GM19395 (cell line): ENCODE measurements around the gene RIT1.

Source experiments
- ATAC-seq: cut with Tn5 transposase; IDR thresholded peaks from one replicate; pipeline ENCODE4 v1.9.1; 2021; ENCODE audit warnings: mild to moderate bottlenecking, moderate library complexity; ENCODE audit not compliant: unreplicated experiment

Gene RIT1

GRCh38 chr1:155911156-155912055 is at the start of gene RIT1:
TSS of gene RIT1 (minus strand) at chr1:155911349. CDS start at chr1:155910761, 588 bp downstream.
- ATAC-seq = peak; percentile 82

GRCh38 chr1:155960081-155960745 is 49.1 kb upstream of the RIT1 start:
- no peak for ATAC-seq

- no peak for ATAC-seq
Observed at GRCh38 chr1:155957411-155957915, 46.3 kb upstream of the RIT1 start.

- ATAC-seq = no peak
Observed at GRCh38 chr1:155954645-155955044, 43.5 kb upstream of the RIT1 start.

GRCh38 chr1:155952505-155952890 is 41.3 kb upstream of the RIT1 start:
- ATAC-seq = no peak

- no peak for ATAC-seq
Observed at GRCh38 chr1:155951753-155952504, 40.8 kb upstream of the RIT1 start.

GRCh38 chr1:155950829-155951228 is 39.7 kb upstream of the RIT1 start:
- ATAC-seq = no peak

- ATAC-seq = no peak
Observed at GRCh38 chr1:155947741-155948140, 36.6 kb upstream of the RIT1 start.

GRCh38 chr1:155947292-155947691 is 36.1 kb upstream of the RIT1 start:
- ATAC-seq = no peak

- peak; percentile 7 for ATAC-seq
Observed at GRCh38 chr1:155946633-155947219, 35.6 kb upstream of the RIT1 start.

- ATAC-seq = no peak
Observed at GRCh38 chr1:155944444-155944799, 33.3 kb upstream of the RIT1 start.

GRCh38 chr1:155942578-155943141 is 31.5 kb upstream of the RIT1 start:
- ATAC-seq = no peak

GRCh38 chr1:155941845-155942531 is 30.8 kb upstream of the RIT1 start:
- no peak for ATAC-seq

GRCh38 chr1:155940993-155941844 is 30.1 kb upstream of the RIT1 start, which contains the start of gene RXFP4:
TSS of gene RXFP4 (plus strand) at chr1:155941638. CDS start at chr1:155941710, 72 bp downstream.
- no peak for ATAC-seq

- no peak for ATAC-seq
Observed at GRCh38 chr1:155940482-155940992, 29.4 kb upstream of the RIT1 start.

- no peak for ATAC-seq
Observed at GRCh38 chr1:155938220-155938627, 27.1 kb upstream of the RIT1 start.

- no peak for ATAC-seq
Observed at GRCh38 chr1:155934936-155935590, 23.9 kb upstream of the RIT1 start.
